Transverse colon (tissue), 4 donors: Measurements from ENCODE around the gene GRIN2D. TPM values are rescaled to one million over a fixed set of nuclear protein-coding genes. Genes with fewer than 3 reads are reported as not detected.
A peak's percentile ranks its signal among the peaks of the same experiment; 100 is the strongest.

Experiments
- DNase-seq: peaks from one replicate; pipeline ENCODE4 v3.0.0-alpha.2; 2019
- H3K27ac ChIP-seq, 4 donors: fragments of 200-600 bp; sonication (generic); 2 replicates each; pipeline ENCODE4 v1.5.1; 2016 to 2018; ENCODE audit warnings: inconsistent platforms in 4 of 4
- H3K27me3 ChIP-seq: fragments of 200-600 bp; sonication (generic); 2 replicates; pipeline ENCODE4 v1.5.1; 2017; ENCODE audit warnings: inconsistent platforms
- H3K36me3 ChIP-seq, 4 donors: fragments of 200-600 bp; sonication (generic); 2 replicates each; pipeline ENCODE4 v1.5.1; 2017 to 2019; ENCODE audit warnings: inconsistent platforms in 4 of 4
- H3K4me1 ChIP-seq, 4 donors: fragments of 200-600 bp; sonication (generic); 2 replicates each; pipeline ENCODE4 v1.5.1; 2017 to 2020; ENCODE audit warnings: inconsistent platforms in 4 of 4
- H3K4me3 ChIP-seq, 4 donors: fragments of 200-600 bp; sonication (generic); 1 replicate in 1 of 4; 2 replicates in 3 of 4; pipeline versions ENCODE4 v1.5.1 to v1.6.1; 2017 to 2019; ENCODE audit warnings: inconsistent platforms in 4 of 4
- H3K9me3 ChIP-seq, 2 donors: fragments of 200-600 bp; sonication (generic); 2 replicates each; pipeline ENCODE4 v1.5.1; 2017 to 2019; ENCODE audit warnings: inconsistent platforms in 2 of 2
- CTCF ChIP-seq, 5 experiments: fragments of 200-600 bp in 3 of 5; fragments of 450-650 bp in 2 of 5; sonication (generic) in 3 of 5; IDR thresholded peaks; 1 replicate in 2 of 5; 2 replicates in 3 of 5; pipeline ENCODE4 v1.5.1; 2016 to 2017; ENCODE audit warnings: antibody characterized with exemption in 5 of 5, inconsistent platforms in 3 of 5, mild to moderate bottlenecking in 2 of 5, moderate library complexity in 1 of 5
- EP300 ChIP-seq: sonication (generic); formaldehyde crosslinking; IDR thresholded peaks from one replicate; pipeline ENCODE4 v1.6.1; 2017; ENCODE audit warnings: antibody characterized with exemption, low read depth
- POLR2A ChIP-seq: fragments of 450-650 bp; IDR thresholded peaks from one replicate; pipeline ENCODE4 v1.6.1; 2016; ENCODE audit warnings: antibody characterized with exemption, mild to moderate bottlenecking, moderate library complexity
- POLR2AphosphoS5 ChIP-seq, 3 donors: sonication (generic); formaldehyde crosslinking; IDR thresholded peaks; one replicate each; pipeline ENCODE4 v1.6.1; 2016; ENCODE audit warnings: antibody characterized with exemption in 3 of 3
- WGBS, 2 donors: methylation state at CpG; one replicate each; pipeline ENCODE4 v1.1.5; 2018; ENCODE audit warnings: low coverage in 1 of 2; 5-methylcytosine and 5-hydroxymethylcytosine counted together
- in situ Hi-C, 4 donors: fragments of 200-750 bp; cut with MboI; loops; one replicate each; pipeline versions ENCODE4 v1.15.0 to v1.15.1; 2017; ENCODE audit warnings: low sequenced_read_pairs in 3 of 4, low pct_ligation_motif_present in 1 of 4, low pct_unique_long_range_greater_than_20kb in 1 of 4
- intact Hi-C: fragments of 100-400 bp; cut with DNase I; formaldehyde crosslinking; loops from one replicate; pipeline ENCODE4 v1.15.1; 2023; ENCODE audit warnings: low total_unique reads
- total RNA-seq, 4 donors: library from RNA; depleted of rRNA; stranded (reverse); fragments of >200 nt; gene quantifications; one replicate each; pipeline ENCODE4 v1.1.0, GENCODE V29; 2016

GRIN2D gene
- total RNA-seq, 4 donors from 2014 or later = 0.32 to 3.8 (median 0.41) TPM; not detected in 1

GRCh38 chr19:48396016-48396823, 2.8 kb downstream of the GRIN2D start:
- Histone ChIP-seq H3K36me3 (no peaks in the 10 kb centered on the region), H3K4me3 (no peak overlapping the region), H3K27ac (no peak overlapping the region), H3K27me3 (peaks cover 60% of the 10 kb centered on the region), H3K9me3 (no peaks in the 10 kb centered on the region), H3K4me1 (peaks cover 4 to 34% (median 30%) of the 10 kb centered on the region in 4 donors)
- no peak for DNase-seq
- intact Hi-C loops = no loop called here
- in situ Hi-C loops = no loop called here
- 55 to 58% methylated on average over 4 to 24 of the region's 24 CpGs for WGBS, 2 donors
- TF ChIP-seq CTCF (IDR thresholded peaks at IDR 0.05) = no peak
- TF ChIP-seq POLR2A = no peak
- no peak for TF ChIP-seq POLR2AphosphoS5 (IDR thresholded peaks at IDR 0.05)
- TF ChIP-seq EP300 = no peak

GRCh38 chr19:48396824-48397176, 3.3 kb downstream of the GRIN2D start:
- 54% methylated on average over 2 of the region's 2 CpGs; no CpG with 5 or more reads in 1 of the 2 donors for WGBS, 2 donors
- intact Hi-C loops (no loop called here), in situ Hi-C loops (no loop called here)
- peaks cover 4 to 34% (median 27%) of the 10 kb centered on the region in 4 donors for H3K4me1 ChIP-seq
- no peak overlapping the region for H3K27ac ChIP-seq
- DNase-seq = no peak
- TF ChIP-seq EP300 = no peak
- no peak for TF ChIP-seq POLR2AphosphoS5 (IDR thresholded peaks at IDR 0.05)
- TF ChIP-seq POLR2A = no peak
- TF ChIP-seq CTCF (IDR thresholded peaks at IDR 0.05) = no peak
- H3K36me3 ChIP-seq = no peaks in the 10 kb centered on the region
- no peaks in the 10 kb centered on the region for H3K9me3 ChIP-seq
- peaks cover 60% of the 10 kb centered on the region for H3K27me3 ChIP-seq
- H3K4me3 ChIP-seq = no peak overlapping the region

- WGBS, 2 donors = 61 to 65% methylated on average over 12 to 22 of the region's 22 CpGs
- in situ Hi-C loops = no loop called here
- TF ChIP-seq CTCF (IDR thresholded peaks at IDR 0.05) (no peak), POLR2AphosphoS5 (IDR thresholded peaks at IDR 0.05) (no peak), EP300 (no peak), POLR2A (no peak)
- H3K4me3 ChIP-seq = peak overlapping the region in 3 of 4 donors; percentile 23 to 49 (median 39)
- H3K27ac ChIP-seq = peak overlapping the region in 1 of 4 donors; percentile 26
- H3K27me3 ChIP-seq = peaks cover 57% of the 10 kb centered on the region
- H3K9me3 ChIP-seq = no peaks in the 10 kb centered on the region
- H3K36me3 ChIP-seq = no peaks in the 10 kb centered on the region
- DNase-seq = no peak
- intact Hi-C loops = no loop called here
- peaks cover 4 to 34% (median 27%) of the 10 kb centered on the region in 4 donors for H3K4me1 ChIP-seq
Measured at GRCh38 chr19:48397263-48398101, 4.0 kb downstream of the GRIN2D start.

GRCh38 chr19:48398102-48398374, 4.6 kb downstream of the GRIN2D start:
- intact Hi-C loops = no loop called here
- in situ Hi-C loops = no loop called here
- peak overlapping the region in 2 of 4 donors; percentile 26 to 34 for H3K27ac ChIP-seq
- peak overlapping the region in 3 of 4 donors; percentile 23 to 49 (median 39) for H3K4me3 ChIP-seq
- H3K36me3 ChIP-seq = no peaks in the 10 kb centered on the region
- no peak for TF ChIP-seq CTCF (IDR thresholded peaks at IDR 0.05)
- TF ChIP-seq POLR2A = no peak
- no peak for TF ChIP-seq EP300
- no peak for TF ChIP-seq POLR2AphosphoS5 (IDR thresholded peaks at IDR 0.05)
- DNase-seq = no peak
- H3K27me3 ChIP-seq = peaks cover 52% of the 10 kb centered on the region
- H3K9me3 ChIP-seq = no peaks in the 10 kb centered on the region
- 6% methylated on average over 17 of the region's 17 CpGs; no CpG with 5 or more reads in 1 of the 2 donors for WGBS, 2 donors
- peaks cover 4 to 34% (median 27%) of the 10 kb centered on the region in 4 donors for H3K4me1 ChIP-seq
